Activated CD4-positive, alpha-beta T cell treated with anti-CD3 and anti-CD28 coated beads, Interleukin-2, amount 50 U/mL, for 16 hours (primary cell): Measurements from ENCODE around the gene GAS7.

Source experiments
- DNase-seq: peaks from one replicate; pipeline ENCODE4 v3.0.0-alpha.2; 2020

The GAS7 gene

GRCh38 chr17:10130263-10130662, 68.1 kb downstream of the GAS7 start:
- DNase-seq, result no peak

- DNase-seq, result no peak
These were observed 70.5 kb downstream of the GAS7 start for GRCh38 chr17:10127819-10128425.

GRCh38 chr17:10126616-10127501, 71.5 kb downstream of the GAS7 start:
- DNase-seq, result no peak

- no peak for DNase-seq
These were observed 72.2 kb downstream of the GAS7 start for GRCh38 chr17:10126276-10126615.

GRCh38 chr17:10125531-10126275, 72.7 kb downstream of the GAS7 start:
- DNase-seq, result no peak

GRCh38 chr17:10123093-10123492, 75.3 kb downstream of the GAS7 start:
- DNase-seq, result no peak

DNA sequence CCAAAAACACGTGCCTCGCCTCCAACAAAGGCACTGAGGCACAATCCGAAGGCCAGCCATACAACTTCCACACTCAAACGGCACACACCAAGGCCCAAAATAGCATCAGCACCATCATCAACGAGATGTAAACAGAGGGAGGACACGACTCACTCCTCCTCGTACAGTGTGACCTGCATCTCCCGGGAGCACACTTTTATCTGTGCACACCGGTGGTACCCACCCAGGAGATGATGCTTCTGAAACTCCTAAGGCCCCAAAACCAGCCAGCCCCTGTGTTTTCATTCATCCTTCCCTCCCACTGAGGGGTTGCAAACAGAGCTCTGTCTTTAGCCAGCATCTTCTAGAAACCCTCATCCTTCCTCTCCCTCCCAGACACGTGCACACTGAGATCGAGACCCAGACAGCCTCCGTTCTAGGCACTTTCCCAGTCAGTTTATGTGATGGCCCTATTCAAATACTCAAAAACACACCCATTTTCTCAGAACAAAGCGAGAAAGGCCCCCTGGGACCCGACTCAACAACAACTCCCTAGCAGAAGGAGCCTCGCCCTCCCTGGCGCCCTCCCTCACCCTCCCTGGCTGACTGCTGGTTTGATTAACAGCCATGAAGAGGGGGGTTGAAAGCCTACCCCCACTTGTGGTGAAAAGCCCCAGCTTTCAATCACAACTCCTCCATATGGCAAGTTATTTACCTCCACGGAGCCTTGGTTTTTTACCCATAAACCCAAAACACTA, 76.3 kb downstream of the GAS7 start:
- no peak for DNase-seq

GRCh38 chr17:10120749-10121148, 77.7 kb downstream of the GAS7 start:
- no peak for DNase-seq

DNA sequence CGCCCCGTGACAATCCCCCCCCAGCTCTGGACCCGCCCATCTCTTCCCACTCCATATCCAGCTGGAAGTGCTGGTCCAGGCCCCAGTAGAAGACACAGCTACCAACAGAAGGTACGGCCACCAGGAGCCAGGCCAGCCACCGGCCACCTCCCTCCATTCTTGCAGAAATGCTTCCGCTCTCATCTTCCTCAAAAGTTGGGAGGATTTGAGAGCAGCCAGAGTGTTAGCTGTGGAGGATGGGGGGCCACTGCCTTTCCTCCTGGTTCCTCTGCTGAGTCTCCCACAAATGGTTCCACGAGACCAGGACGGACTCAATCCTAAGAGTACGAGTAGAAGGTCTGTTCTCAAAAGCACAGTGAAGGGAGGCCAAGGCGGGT, 78.3 kb downstream of the GAS7 start:
- no peak for DNase-seq

DNA sequence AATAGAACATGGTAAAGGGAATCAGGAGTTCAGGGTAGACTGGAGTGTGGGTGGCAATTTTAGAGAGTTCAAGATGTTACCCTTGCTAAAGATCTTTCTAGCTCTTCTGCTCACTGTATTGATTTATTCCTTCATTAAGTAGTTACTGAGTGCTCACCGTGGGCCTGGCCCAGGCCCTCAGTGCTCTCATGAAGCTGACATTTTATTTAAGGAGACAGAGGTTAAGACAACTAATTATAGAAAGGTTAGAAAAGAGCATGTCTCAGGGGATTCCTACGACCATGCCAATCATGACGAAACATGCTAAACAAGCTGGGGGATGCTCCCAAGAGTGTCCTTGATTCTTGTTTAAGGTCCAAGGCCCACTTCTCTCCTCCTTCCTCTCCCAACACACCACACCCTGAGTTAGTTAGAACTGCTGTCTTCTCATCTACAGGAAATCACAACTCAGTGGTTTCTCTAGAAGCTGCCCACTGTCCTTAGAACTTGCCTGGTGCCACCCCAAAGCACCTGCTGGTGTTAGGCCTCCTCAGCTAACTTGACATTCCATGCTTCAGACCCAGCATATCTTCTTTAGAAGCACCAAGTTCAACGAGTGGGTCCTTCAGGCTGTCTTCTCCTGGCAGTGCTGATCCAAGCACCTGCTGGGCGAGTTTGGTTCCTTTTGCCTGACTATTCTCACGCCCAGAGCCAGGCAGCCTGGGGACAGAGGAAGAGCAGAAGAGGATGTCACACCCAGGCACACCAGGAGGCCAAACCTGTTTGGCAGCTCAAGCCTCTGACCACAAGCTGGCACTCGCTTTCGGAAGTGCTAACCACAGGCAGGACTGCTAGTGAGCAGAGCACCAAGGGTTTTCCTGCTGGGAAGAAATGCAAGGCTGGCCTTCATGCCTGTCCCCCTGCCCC, 79.0 kb downstream of the GAS7 start:
- DNase-seq, result peak; percentile 26

- no peak for DNase-seq
These were observed 79.6 kb downstream of the GAS7 start for GRCh38 chr17:10118788-10119130.

DNA sequence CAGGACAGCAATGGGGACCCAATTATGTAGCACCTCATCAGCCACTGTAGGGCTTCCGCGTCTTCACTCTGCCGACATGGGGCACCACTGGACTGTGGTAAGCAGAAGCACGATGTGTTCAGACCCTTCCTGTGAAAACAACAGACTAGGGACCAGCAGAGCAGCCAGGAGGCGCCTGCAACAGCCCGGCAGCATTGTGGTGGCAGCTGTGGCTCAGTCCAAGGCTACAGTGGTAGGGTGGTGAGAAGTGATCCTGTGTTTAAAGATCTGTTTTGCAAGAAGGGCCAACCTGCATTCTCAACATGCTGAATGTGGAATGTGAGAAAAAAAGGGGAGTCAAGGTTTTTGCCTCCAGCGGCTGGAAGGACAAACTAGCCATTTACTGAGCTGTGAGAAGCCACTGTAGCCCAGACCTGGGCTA, 80.8 kb downstream of the GAS7 start:
- DNase-seq, result no peak

DNA sequence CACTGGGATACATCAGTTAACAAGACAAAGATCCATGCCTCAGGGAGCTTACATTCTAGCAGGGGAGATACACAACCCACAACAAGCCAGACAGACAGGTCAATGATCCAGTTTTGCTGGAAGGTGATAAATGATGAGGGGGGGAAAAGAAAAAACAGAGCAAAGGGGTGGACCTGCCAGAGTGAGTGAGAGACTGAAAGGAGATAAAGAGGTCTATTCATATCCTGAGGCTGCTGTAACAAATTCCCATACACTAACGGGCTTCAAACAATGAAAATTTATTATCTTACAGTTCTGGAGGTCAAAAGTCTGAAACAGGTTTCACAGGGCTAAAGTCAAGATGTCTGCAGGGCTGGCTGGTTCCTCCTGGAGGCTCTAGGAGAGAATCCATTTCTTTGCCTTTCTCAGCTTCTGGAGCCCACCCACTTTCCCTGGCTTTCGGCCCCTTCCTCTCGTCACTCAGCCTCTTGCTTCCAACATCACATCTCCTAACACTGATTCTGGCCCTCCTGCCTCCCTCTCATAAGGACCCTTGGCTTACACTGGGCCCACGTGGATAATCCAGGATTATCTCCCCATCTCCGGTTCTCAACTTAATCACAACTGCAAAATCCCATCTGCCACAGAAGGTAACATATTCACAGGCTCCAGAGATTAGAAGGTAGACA, 81.5 kb downstream of the GAS7 start:
- no peak for DNase-seq

- no peak for DNase-seq
These were observed 82.1 kb downstream of the GAS7 start for GRCh38 chr17:10116267-10116666.

- DNase-seq, result no peak
These were observed 82.9 kb downstream of the GAS7 start for GRCh38 chr17:10115536-10115932.

GRCh38 chr17:10114931-10115535, 83.4 kb downstream of the GAS7 start:
- peak; percentile 57 for DNase-seq

GRCh38 chr17:10112962-10113361, 85.4 kb downstream of the GAS7 start:
- DNase-seq, result no peak

GRCh38 chr17:10111907-10112452, 86.4 kb downstream of the GAS7 start:
- no peak for DNase-seq

- no peak for DNase-seq
These were observed 89.3 kb downstream of the GAS7 start for GRCh38 chr17:10109146-10109545.

DNA sequence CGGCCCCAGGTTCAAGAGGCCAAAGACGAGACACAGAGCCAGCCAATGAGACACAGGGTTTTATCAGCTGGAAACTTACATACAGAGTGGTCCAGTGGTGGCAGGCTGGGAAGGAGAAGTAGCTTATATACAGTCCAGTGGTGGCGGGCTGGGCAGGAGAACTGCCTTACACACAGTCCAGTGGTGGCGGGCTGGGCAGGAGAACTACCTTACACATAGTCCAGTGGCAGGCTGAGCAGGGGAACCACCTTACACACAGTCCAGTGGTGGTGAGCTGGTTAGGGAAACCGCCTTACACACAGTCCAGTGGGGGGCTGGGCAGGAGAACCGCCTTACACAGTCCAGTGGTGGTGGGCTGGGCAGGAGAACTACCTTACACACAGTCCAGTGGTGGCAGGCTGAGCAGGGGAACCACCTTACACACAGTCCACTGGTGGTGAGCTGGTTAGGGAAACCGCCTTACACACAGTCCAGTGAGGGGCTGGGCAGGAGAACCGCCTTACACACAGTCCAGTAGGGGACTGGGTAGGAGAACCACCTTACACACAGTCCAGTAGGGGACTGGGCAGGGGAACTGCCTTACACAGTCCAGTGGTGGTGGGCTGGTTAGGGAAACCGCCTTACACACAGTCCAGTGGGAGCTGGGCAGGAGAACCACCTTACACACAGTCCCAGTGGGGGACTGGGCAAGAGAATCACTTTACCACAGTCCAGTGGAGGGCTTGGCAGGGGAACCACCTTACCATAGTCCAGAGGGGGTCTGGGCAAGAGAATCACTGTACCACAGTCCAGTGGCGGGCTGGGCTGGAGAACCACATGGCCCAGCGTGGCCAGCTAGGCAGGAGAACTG, 90.9 kb downstream of the GAS7 start:
- no peak for DNase-seq
